Liver (tissue), 2 donors: ENCODE results near the gene DIP2B.

ENCODE experiments used
- TF ChIP-seq, protein P1 (sequence below): fragments of 150-350 bp; IDR thresholded peaks from 2 replicates; pipeline ENCODE4 v1.5.1; 2017; ENCODE audit warnings: improper control_type of control experiment, low read depth, low read length; ENCODE audit not compliant: missing input control
- TF ChIP-seq, protein P2 (sequence below): IDR thresholded peaks from 2 replicates; pipeline ENCODE4 v1.6.1; 2016; ENCODE audit warnings: antibody characterized with exemption, mild to moderate bottlenecking
- donor health status: healthy.

GRCh38 chr12:50771409-50771808 is 266.6 kb downstream of the DIP2B start:
- TF ChIP-seq, protein P1, sequence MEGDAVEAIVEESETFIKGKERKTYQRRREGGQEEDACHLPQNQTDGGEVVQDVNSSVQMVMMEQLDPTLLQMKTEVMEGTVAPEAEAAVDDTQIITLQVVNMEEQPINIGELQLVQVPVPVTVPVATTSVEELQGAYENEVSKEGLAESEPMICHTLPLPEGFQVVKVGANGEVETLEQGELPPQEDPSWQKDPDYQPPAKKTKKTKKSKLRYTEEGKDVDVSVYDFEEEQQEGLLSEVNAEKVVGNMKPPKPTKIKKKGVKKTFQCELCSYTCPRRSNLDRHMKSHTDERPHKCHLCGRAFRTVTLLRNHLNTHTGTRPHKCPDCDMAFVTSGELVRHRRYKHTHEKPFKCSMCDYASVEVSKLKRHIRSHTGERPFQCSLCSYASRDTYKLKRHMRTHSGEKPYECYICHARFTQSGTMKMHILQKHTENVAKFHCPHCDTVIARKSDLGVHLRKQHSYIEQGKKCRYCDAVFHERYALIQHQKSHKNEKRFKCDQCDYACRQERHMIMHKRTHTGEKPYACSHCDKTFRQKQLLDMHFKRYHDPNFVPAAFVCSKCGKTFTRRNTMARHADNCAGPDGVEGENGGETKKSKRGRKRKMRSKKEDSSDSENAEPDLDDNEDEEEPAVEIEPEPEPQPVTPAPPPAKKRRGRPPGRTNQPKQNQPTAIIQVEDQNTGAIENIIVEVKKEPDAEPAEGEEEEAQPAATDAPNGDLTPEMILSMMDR: no peak
- TF ChIP-seq, protein P2, sequence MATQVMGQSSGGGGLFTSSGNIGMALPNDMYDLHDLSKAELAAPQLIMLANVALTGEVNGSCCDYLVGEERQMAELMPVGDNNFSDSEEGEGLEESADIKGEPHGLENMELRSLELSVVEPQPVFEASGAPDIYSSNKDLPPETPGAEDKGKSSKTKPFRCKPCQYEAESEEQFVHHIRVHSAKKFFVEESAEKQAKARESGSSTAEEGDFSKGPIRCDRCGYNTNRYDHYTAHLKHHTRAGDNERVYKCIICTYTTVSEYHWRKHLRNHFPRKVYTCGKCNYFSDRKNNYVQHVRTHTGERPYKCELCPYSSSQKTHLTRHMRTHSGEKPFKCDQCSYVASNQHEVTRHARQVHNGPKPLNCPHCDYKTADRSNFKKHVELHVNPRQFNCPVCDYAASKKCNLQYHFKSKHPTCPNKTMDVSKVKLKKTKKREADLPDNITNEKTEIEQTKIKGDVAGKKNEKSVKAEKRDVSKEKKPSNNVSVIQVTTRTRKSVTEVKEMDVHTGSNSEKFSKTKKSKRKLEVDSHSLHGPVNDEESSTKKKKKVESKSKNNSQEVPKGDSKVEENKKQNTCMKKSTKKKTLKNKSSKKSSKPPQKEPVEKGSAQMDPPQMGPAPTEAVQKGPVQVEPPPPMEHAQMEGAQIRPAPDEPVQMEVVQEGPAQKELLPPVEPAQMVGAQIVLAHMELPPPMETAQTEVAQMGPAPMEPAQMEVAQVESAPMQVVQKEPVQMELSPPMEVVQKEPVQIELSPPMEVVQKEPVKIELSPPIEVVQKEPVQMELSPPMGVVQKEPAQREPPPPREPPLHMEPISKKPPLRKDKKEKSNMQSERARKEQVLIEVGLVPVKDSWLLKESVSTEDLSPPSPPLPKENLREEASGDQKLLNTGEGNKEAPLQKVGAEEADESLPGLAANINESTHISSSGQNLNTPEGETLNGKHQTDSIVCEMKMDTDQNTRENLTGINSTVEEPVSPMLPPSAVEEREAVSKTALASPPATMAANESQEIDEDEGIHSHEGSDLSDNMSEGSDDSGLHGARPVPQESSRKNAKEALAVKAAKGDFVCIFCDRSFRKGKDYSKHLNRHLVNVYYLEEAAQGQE: no peak
